GM12878 (cell line): ENCODE measurements around the gene CTSC. TPM values are rescaled to one million over a fixed set of nuclear protein-coding genes. Genes with fewer than 3 reads are reported as not detected.

Source experiments
- ATAC-seq: fragments of 200-7000 bp; cut with Tn5 transposase; 3 replicates; pipeline ENCODE4 v1.9.1; 2020; ENCODE audit warnings: mild to moderate bottlenecking, moderate library complexity
- BruUV-seq: library from RNA; stranded (reverse); fragments of 400-500 nt; replicated peaks from 2 replicates; lab custom pipeline; 2021; lab: Mats Ljungman, UMichigan
- CTCF ChIA-PET: fragments of 300-600 bp; sonication (Branson Sonifier 250); formaldehyde crosslinking; extraction: SDS; loops from one replicate; lab custom pipeline; 2021; ENCODE audit warnings: inconsistent platforms; lab: Yijun Ruan, JAX
- POLR2A ChIA-PET: fragments of 350-600 bp; formaldehyde crosslinking; extraction: SDS; loops from one replicate; lab custom pipeline; 2021; ENCODE audit warnings: inconsistent platforms; lab: Charles Lee
- RAD21 ChIA-PET: fragments of 300-600 bp; sonication (Branson Sonifier 250); formaldehyde crosslinking; loops from one replicate; lab custom pipeline; 2023; ENCODE audit warnings: antibody characterized with exemption; ENCODE audit not compliant: unreplicated experiment; lab: Charles Lee
- SMC1A ChIA-PET: fragments of 300-600 bp; sonication (Branson Sonifier 250); formaldehyde crosslinking; loops from one replicate; lab custom pipeline; 2023; ENCODE audit not compliant: unreplicated experiment, uncharacterized antibody; lab: Charles Lee
- DNase-seq: peaks from one replicate; pipeline ENCODE4 v3.0.0-alpha.2; 2011; ENCODE audit warnings: low read depth, low spot score
- FAIRE-seq: peaks from 3 replicates; lab custom pipeline; 2011; peaks lifted over from hg19 to GRCh38; lab: Jason Lieb, UNC
- H2AFZ ChIP-seq: 2 replicates; pipeline ENCODE4 v1.6.0; 2011; ENCODE audit warnings: low read depth, low read length, control low read depth; ENCODE audit not compliant: control insufficient read depth
- H3K27ac ChIP-seq: 2 replicates; pipeline ENCODE4 v1.5.1; 2011; ENCODE audit warnings: control low read depth; ENCODE audit not compliant: control insufficient read depth, insufficient read depth
- H3K27me3 ChIP-seq, 2 experiments: replicated peaks in 1 of 2; 2 replicates each; pipeline versions ENCODE4 v1.6.0 to v1.6.1; 2011; ENCODE audit warnings: low read length in 1 of 2; ENCODE audit not compliant: control insufficient read depth in 2 of 2, insufficient read depth in 2 of 2
- H3K36me3 ChIP-seq, 2 experiments: 2 replicates each; pipeline ENCODE4 v1.5.1; 2011; ENCODE audit warnings: low read length in 1 of 2; ENCODE audit not compliant: control insufficient read depth in 2 of 2, insufficient read depth in 2 of 2
- H3K4me1 ChIP-seq: 2 replicates; pipeline ENCODE4 v1.6.1; 2011; ENCODE audit warnings: mild to moderate bottlenecking, low read length, moderate library complexity, mixed read lengths; ENCODE audit not compliant: control insufficient read depth, insufficient read depth
- H3K4me2 ChIP-seq: 2 replicates; pipeline ENCODE4 v1.6.0; 2011; ENCODE audit warnings: control low read depth; ENCODE audit not compliant: control insufficient read depth, insufficient read depth
- H3K4me3 ChIP-seq: fragments of 200-600 bp; sonication (generic); 2 replicates; pipeline ENCODE4 v1.5.1; 2016
- H3K79me2 ChIP-seq: 2 replicates; pipeline ENCODE4 v1.6.0; 2011; ENCODE audit warnings: low read length; ENCODE audit not compliant: control insufficient read depth, insufficient read depth
- H3K9ac ChIP-seq: 2 replicates; pipeline ENCODE4 v1.8.0; 2011; ENCODE audit warnings: low read length, control low read depth, mixed read lengths; ENCODE audit not compliant: control insufficient read depth, insufficient read depth
- H3K9me3 ChIP-seq: replicated peaks from 3 replicates; pipeline ENCODE4 v1.5.1; 2011; ENCODE audit warnings: mild to moderate bottlenecking, low read length; ENCODE audit not compliant: control insufficient read depth, insufficient read depth
- H4K20me1 ChIP-seq: 2 replicates; pipeline ENCODE4 v1.6.0; 2011; ENCODE audit not compliant: control insufficient read depth, insufficient read depth
- BCL11A ChIP-seq: IDR thresholded peaks from 2 replicates; pipeline ENCODE4 v1.6.1; 2011; ENCODE audit warnings: low read depth, low read length
- BHLHE40 ChIP-seq, 2 experiments: fragments of 450-650 bp in 1 of 2; IDR thresholded peaks; 2 replicates each; pipeline ENCODE4 v1.6.1; 2011 to 2017; ENCODE audit warnings: low read depth in 2 of 2, borderline replicate concordance in 1 of 2, improper control_type of control experiment in 1 of 2, low read length in 1 of 2, mild to moderate bottlenecking in 1 of 2
- CREB1 ChIP-seq: IDR thresholded peaks from 2 replicates; pipeline ENCODE4 v1.6.1; 2012; ENCODE audit warnings: low read depth, mild to moderate bottlenecking, inconsistent platforms
- ETV6 ChIP-seq, 2 experiments: fragments of 450-650 bp in 1 of 2; IDR thresholded peaks in 1 of 2; conservative IDR thresholded peaks in 1 of 2; 2 replicates each; pipeline ENCODE4 v1.6.1; 2014; ENCODE audit warnings: antibody characterized with exemption in 1 of 2, borderline replicate concordance in 1 of 2, low read depth in 1 of 2, mild to moderate bottlenecking in 1 of 2, moderate library complexity in 1 of 2
- FOS ChIP-seq: IDR thresholded peaks from 3 replicates; pipeline ENCODE4 v1.6.1; 2011; ENCODE audit warnings: borderline replicate concordance; ENCODE audit not compliant: insufficient read length; ENCODE audit errors: extremely low read depth
- IKZF2 ChIP-seq, 2 experiments: fragments of 450-650 bp; IDR thresholded peaks; 2 replicates each; pipeline ENCODE4 v1.6.1; 2017; ENCODE audit warnings: mild to moderate bottlenecking in 2 of 2, moderate library complexity in 2 of 2
- MTA3 ChIP-seq: IDR thresholded peaks from 2 replicates; pipeline ENCODE4 v1.6.1; 2012; ENCODE audit warnings: low read length, inconsistent platforms, borderline replicate concordance
- NBN ChIP-seq: fragments of 450-650 bp; IDR thresholded peaks from 2 replicates; pipeline ENCODE4 v1.6.1; 2016
- NKRF ChIP-seq: fragments of 450-650 bp; conservative IDR thresholded peaks from 2 replicates; pipeline ENCODE4 v1.6.1; 2017; ENCODE audit warnings: mild to moderate bottlenecking, moderate library complexity
- NR2C2 ChIP-seq: IDR thresholded peaks from 2 replicates; pipeline ENCODE4 v1.6.1; 2011; ENCODE audit warnings: borderline replicate concordance, low read depth; ENCODE audit not compliant: control insufficient read depth, insufficient read length
- RUNX3 ChIP-seq: IDR thresholded peaks from 2 replicates; pipeline ENCODE4 v1.6.1; 2012; ENCODE audit warnings: low read length, inconsistent platforms
- TARDBP ChIP-seq: IDR thresholded peaks from 2 replicates; pipeline ENCODE4 v1.6.1; 2016; ENCODE audit warnings: borderline replicate concordance
- WRNIP1 ChIP-seq: IDR thresholded peaks from 2 replicates; pipeline ENCODE4 v1.6.1; 2011; ENCODE audit warnings: low read depth, low read length, improper control_type of control experiment, borderline replicate concordance
- ZNF217 ChIP-seq: fragments of 450-650 bp; IDR thresholded peaks from 2 replicates; pipeline ENCODE4 v1.6.1; 2017; ENCODE audit warnings: antibody characterized with exemption, mild to moderate bottlenecking
- WGBS: methylation state at CpG from one replicate; pipeline ENCODE4 v1.1.6; 2016; ENCODE audit warnings: low lambda C conversion rate; ENCODE audit not compliant: insufficient replicate concordance, insufficient coverage; ENCODE audit errors: missing lambda C conversion rate; 5-methylcytosine and 5-hydroxymethylcytosine counted together
- in situ Hi-C: fragments of 300-500 bp; cut with MboI; formaldehyde crosslinking; loops from 9 replicates; pipeline ENCODE4 v1.14.3; 2018; ENCODE audit warnings: mixed read lengths
- intact Hi-C: fragments of 100-400 bp; cut with micrococcal nuclease; formaldehyde crosslinking; loops from one replicate; pipeline ENCODE4 v1.14.2; 2022; ENCODE audit not compliant: unreplicated experiment
- polyA plus RNA-seq, 11 experiments: library from polyadenylated mRNA; depleted of rRNA in 4 of 11; unstranded in 6 of 11; stranded (reverse) in 5 of 11; fragments of >200 nt; fragmentation: Nextera tagmentation in 4 of 11; fragmentation: Illumina TruSeq in 1 of 11; extraction: Ambion mirVana in 4 of 11; extraction: Trizol in 1 of 11; gene quantifications; 1 replicate in 1 of 11; 2 replicates in 10 of 11; pipeline versions ENCODE4 v1.2.1 to v1.2.3, GENCODE V29; 2011 to 2016; ENCODE audit warnings: inconsistent platforms in 2 of 11, missing spikeins in 2 of 11, low read depth in 1 of 11
- total RNA-seq, 4 experiments: library from RNA; depleted of rRNA in 3 of 4; stranded (reverse); fragments of >200 nt in 3 of 4; fragmentation: Illumina TruSeq in 1 of 4; extraction: Trizol in 1 of 4; gene quantifications; 2 replicates each; pipeline versions ENCODE4 v1.2.1 to v1.2.3, GENCODE V29; 2013 to 2021

CTSC gene
- total and polyA plus RNA-seq, 10 of the 15 experiments (the other 5 are each of a cell fraction or from before 2014, with no cell fraction given) = 289 to 1,123 (median 430) TPM

GRCh38 chr11:88345408-88345807, 7.9 kb upstream of the CTSC start:
- ChIA-PET SMC1A (interaction anchor here (0.7 to 2.7 kb wide), 11 partner anchors 8 to 239 kb away, joined by 3 to 12 read pairs (median 4); no protein-coding TSS in a partner anchor), POLR2A (interaction anchor here (0.6 to 1.3 kb wide), 3 partner anchors 9 to 15 kb away, joined by 3 to 4 read pairs (median 3); no protein-coding TSS in a partner anchor), RAD21 (interaction anchor here (1.2 to 2.4 kb wide), 5 partner anchors 9 to 242 kb away, joined by 3 to 15 read pairs (median 7); no protein-coding TSS in a partner anchor), CTCF (interaction anchor here (0.6 to 3.9 kb wide), 5 partner anchors 10 to 133 kb away, joined by 3 to 21 read pairs (median 3); no protein-coding TSS in a partner anchor)
- H3K4me1 ChIP-seq = peaks cover 18% of the 10 kb centered on the region
- H3K27ac ChIP-seq = no peak overlapping the region
- no peak overlapping the region for H3K4me3 ChIP-seq
- 33% methylated on average over 2 of the region's 2 CpGs for WGBS
- intact Hi-C loops (no loop called here), in situ Hi-C loops (no loop called here)
- BruUV-seq = no TSS peak
- no peak for FAIRE-seq
- ATAC-seq = peak; percentile 75
- H3K27me3 ChIP-seq = no peaks in the 10 kb centered on the region
- TF ChIP-seq ZNF217 (no peak), BHLHE40 (IDR thresholded peaks at IDR 0.05; ENCODE audit: borderline replicate concordance in 1 of 2, low read depth in 2 of 2, low read length in 1 of 2) (no peak), MTA3 (no peak), WRNIP1 (no peak), IKZF2 (IDR thresholded peaks at IDR 0.05) (peak in 1 of 2 experiments; percentile 40; a peak in 2 of 4 replicates), TARDBP (no peak), BCL11A (no peak), CREB1 (no peak), ETV6 (conservative IDR thresholded peaks at IDR 0.05 in 1 of 2, IDR thresholded peaks at IDR 0.05 in 1 of 2; ENCODE audit: borderline replicate concordance in 1 of 2, low read depth in 1 of 2) (no peak), FOS (no peak), NR2C2 (no peak), NBN (no peak), NKRF (no peak), RUNX3 (peak; percentile 65)
- H3K4me2 ChIP-seq = peak overlapping the region; percentile 40; the same call in 1 of the 2 replicates
- H3K9ac ChIP-seq = no peak overlapping the region
- no peak for DNase-seq
- no peaks in the 10 kb centered on the region for H3K9me3 ChIP-seq
- no peak overlapping the region for H2AFZ ChIP-seq
- H3K36me3 ChIP-seq = no peaks in the 10 kb centered on the region; a peak in 1 of 4 replicates
- H4K20me1 ChIP-seq = no peaks in the 10 kb centered on the region
- H3K79me2 ChIP-seq = peaks cover 4% of the 10 kb centered on the region
